H9 (cell line): ENCODE data around the gene MCAT. TPM values are rescaled to one million over a fixed set of nuclear protein-coding genes. Genes with fewer than 3 reads are reported as not detected.
A peak's percentile ranks its signal among the peaks of the same experiment; 100 is the strongest.

ENCODE experiments used
- DNase-seq: peaks from one replicate; pipeline ENCODE4 v3.0.0-alpha.2; 2017
- H2AFZ ChIP-seq: one replicate; pipeline ENCODE4 v1.6.1; 2013; ENCODE audit warnings: mild to moderate bottlenecking, low read length, control low read depth, moderate library complexity
- H2AK5ac ChIP-seq: 2 replicates; pipeline ENCODE4 v1.6.1; 2013; ENCODE audit warnings: low read length, control low read depth, mixed read lengths; ENCODE audit not compliant: insufficient read length
- H2BK120ac ChIP-seq: one replicate; pipeline ENCODE4 v1.6.1; 2013; ENCODE audit warnings: low read depth, mild to moderate bottlenecking, low read length, control low read depth, inconsistent platforms; ENCODE audit not compliant: poor library complexity, severe bottlenecking
- H2BK12ac ChIP-seq: 2 replicates; pipeline ENCODE4 v1.6.1; 2013; ENCODE audit warnings: low read length, control low read depth, mixed read lengths, low read depth; ENCODE audit not compliant: insufficient read length
- H2BK15ac ChIP-seq: 2 replicates; pipeline ENCODE4 v1.6.1; 2013; ENCODE audit warnings: low read depth, low read length, control low read depth
- H2BK20ac ChIP-seq: one replicate; pipeline ENCODE4 v1.6.1; 2013; ENCODE audit warnings: low read depth, mild to moderate bottlenecking, low read length, control low read depth, inconsistent platforms; ENCODE audit not compliant: poor library complexity, severe bottlenecking
- H2BK5ac ChIP-seq: 2 replicates; pipeline ENCODE4 v1.6.1; 2013; ENCODE audit warnings: low read length, control low read depth, mixed read lengths; ENCODE audit not compliant: insufficient read length
- H3K14ac ChIP-seq: 2 replicates; pipeline ENCODE4 v1.6.1; 2013; ENCODE audit warnings: low read length, control low read depth; ENCODE audit not compliant: insufficient read depth
- H3K18ac ChIP-seq: 2 replicates; pipeline ENCODE4 v1.6.1; 2013; ENCODE audit warnings: low read depth, mild to moderate bottlenecking, mixed read lengths, low read length, control low read depth; ENCODE audit not compliant: insufficient read length
- H3K23ac ChIP-seq: 2 replicates; pipeline ENCODE4 v1.6.1; 2013; ENCODE audit warnings: low read length, control low read depth, mixed read lengths, low read depth; ENCODE audit not compliant: insufficient read length
- H3K23me2 ChIP-seq: 2 replicates; pipeline ENCODE4 v1.6.1; 2013; ENCODE audit warnings: low read depth, mild to moderate bottlenecking, mixed read lengths, low read length, control low read depth; ENCODE audit not compliant: insufficient read length, poor library complexity, severe bottlenecking
- H3K27ac ChIP-seq: 2 replicates; pipeline ENCODE4 v1.5.1; 2013; ENCODE audit warnings: low read length, control low read depth, mixed read lengths, low read depth; ENCODE audit not compliant: insufficient read length
- H3K27me3 ChIP-seq: 2 replicates; pipeline ENCODE4 v1.6.1; 2013; ENCODE audit warnings: low read length, control low read depth, inconsistent platforms; ENCODE audit not compliant: insufficient read depth
- H3K4ac ChIP-seq: 2 replicates; pipeline ENCODE4 v1.6.1; 2013; ENCODE audit warnings: low read depth, mild to moderate bottlenecking, control low read depth, inconsistent platforms, low read length, moderate library complexity
- H3K4me1 ChIP-seq: 2 replicates; pipeline ENCODE4 v1.6.1; 2013; ENCODE audit warnings: low read length, control low read depth, inconsistent platforms; ENCODE audit not compliant: insufficient read depth
- H3K4me2 ChIP-seq: 2 replicates; pipeline ENCODE4 v1.6.1; 2013; ENCODE audit warnings: low read length, control low read depth, mixed read lengths; ENCODE audit not compliant: insufficient read length, insufficient read depth
- H3K56ac ChIP-seq: 2 replicates; pipeline ENCODE4 v1.6.1; 2013; ENCODE audit warnings: low read depth, mild to moderate bottlenecking, mixed read lengths, low read length, control low read depth; ENCODE audit not compliant: insufficient read length
- H3K79me1 ChIP-seq: 2 replicates; pipeline ENCODE4 v1.6.1; 2013; ENCODE audit warnings: low read depth, mild to moderate bottlenecking, moderate library complexity, low read length, control low read depth, inconsistent platforms; ENCODE audit not compliant: insufficient read depth, poor library complexity, severe bottlenecking
- H3K79me2 ChIP-seq: 2 replicates; pipeline ENCODE4 v1.6.1; 2013; ENCODE audit warnings: low read length, control low read depth, inconsistent platforms; ENCODE audit not compliant: insufficient read depth
- H3K9ac ChIP-seq: 2 replicates; pipeline ENCODE4 v1.6.1; 2013; ENCODE audit warnings: low read length, control low read depth, mixed read lengths; ENCODE audit not compliant: insufficient read length; ENCODE audit errors: extremely low read depth
- H3K9me3 ChIP-seq: one replicate; pipeline ENCODE4 v1.6.1; 2013; ENCODE audit warnings: low read depth, low read length, inconsistent platforms; ENCODE audit not compliant: control insufficient read depth
- H3T11ph ChIP-seq: one replicate; pipeline ENCODE4 v1.6.1; 2013; ENCODE audit warnings: mild to moderate bottlenecking, low read length, control low read depth, inconsistent platforms
- H4K20me1 ChIP-seq: one replicate; pipeline ENCODE4 v1.6.1; 2013; ENCODE audit not compliant: control insufficient read depth, insufficient read length, insufficient read depth
- H4K5ac ChIP-seq: 2 replicates; pipeline ENCODE4 v1.6.1; 2013; ENCODE audit warnings: low read depth, mild to moderate bottlenecking, mixed read lengths, low read length, control low read depth; ENCODE audit not compliant: insufficient read length
- H4K8ac ChIP-seq: replicated peaks from 2 replicates; pipeline ENCODE4 v1.6.1; 2013; ENCODE audit warnings: low read length, control low read depth, mixed read lengths, low read depth; ENCODE audit not compliant: insufficient read length
- H4K91ac ChIP-seq: 2 replicates; pipeline ENCODE4 v1.6.1; 2013; ENCODE audit warnings: low read depth, mild to moderate bottlenecking, moderate library complexity, mixed read lengths, low read length, control low read depth; ENCODE audit not compliant: insufficient read length
- H3K27ac Mint-ChIP-seq, 3 experiments: 2 replicates in 2 of 3; 3 replicates in 1 of 3; pipeline ENCODE4 v1.8.0; 2020 to 2021; ENCODE audit warnings: mixed read lengths in 3 of 3, mild to moderate bottlenecking in 1 of 3, moderate library complexity in 1 of 3
- H3K27me3 Mint-ChIP-seq: 2 replicates; pipeline ENCODE4 v1.8.0; 2021; ENCODE audit warnings: low read depth, mild to moderate bottlenecking, moderate library complexity, mixed read lengths
- H3K36me3 Mint-ChIP-seq, 3 experiments: 2 replicates in 2 of 3; 3 replicates in 1 of 3; pipeline ENCODE4 v1.8.0; 2020 to 2021; ENCODE audit warnings: low read depth in 3 of 3, mixed read lengths in 3 of 3; ENCODE audit not compliant: insufficient read depth in 1 of 3
- H3K4me1 Mint-ChIP-seq, 2 experiments: 2 replicates each; pipeline ENCODE4 v1.8.0; 2020; ENCODE audit warnings: mixed read lengths in 2 of 2
- H3K4me3 Mint-ChIP-seq, 2 experiments: 2 replicates in 1 of 2; 3 replicates in 1 of 2; pipeline ENCODE4 v1.8.0; 2020 to 2021; ENCODE audit warnings: mild to moderate bottlenecking in 2 of 2, mixed read lengths in 2 of 2, moderate library complexity in 1 of 2
- H3K9me3 Mint-ChIP-seq, 2 experiments: 2 replicates in 1 of 2; 3 replicates in 1 of 2; pipeline ENCODE4 v1.8.0; 2020; ENCODE audit warnings: mild to moderate bottlenecking in 2 of 2, mixed read lengths in 2 of 2, moderate library complexity in 1 of 2
- WGBS: extraction: QIAGEN DNeasy Blood & Tissue Kit; methylation state at CpG from one replicate; pipeline ENCODE4 v1.1.7; 2013; ENCODE audit warnings: missing lambda C conversion rate, low lambda C conversion rate, mixed read lengths; ENCODE audit not compliant: insufficient read length; ENCODE audit errors: extremely low coverage; 5-methylcytosine and 5-hydroxymethylcytosine counted together
- total RNA-seq: library from RNA; stranded (reverse); gene quantifications from 2 replicates; pipeline ENCODE4 v1.2.1, GENCODE V29; 2021
- TF ChIP-seq, protein P1 (sequence below): fragments of 200-600 bp; sonication (generic); conservative IDR thresholded peaks from 3 replicates; pipeline ENCODE4 v1.8.0; 2021; ENCODE audit warnings: antibody characterized with exemption, mild to moderate bottlenecking

Gene MCAT
- total RNA-seq, 1 experiment from 2014 or later = 20.3 TPM

DNA sequence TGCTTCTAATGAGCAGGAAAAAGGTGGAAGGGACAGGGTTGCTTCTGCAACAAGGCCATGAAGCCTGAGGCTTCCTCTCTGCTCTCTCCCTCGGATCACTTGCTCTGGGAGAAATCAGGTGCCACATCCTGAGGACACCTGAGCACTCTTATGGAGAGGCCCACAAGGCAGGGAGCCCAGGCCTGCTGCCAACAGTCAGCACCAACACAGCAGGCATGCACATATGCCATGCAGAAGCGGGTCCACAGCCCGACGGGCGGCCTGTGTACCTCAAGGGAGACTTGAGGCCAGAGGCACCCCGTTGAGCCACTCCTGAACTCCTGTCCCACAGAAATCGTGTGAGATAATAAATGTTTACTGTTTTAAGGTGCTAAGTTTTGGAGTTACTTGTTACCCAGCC, 34.3 kb upstream of the MCAT start:
- H3K9me3 Mint-ChIP-seq = no peaks in the 10 kb centered on the region
- Histone ChIP-seq H3K4me2 (no peak overlapping the region), H3K4me1 (no peaks in the 10 kb centered on the region), H3K56ac (no peak overlapping the region), H2BK20ac (no peak overlapping the region), H3K79me2 (no peaks in the 10 kb centered on the region), H3K79me1 (no peaks in the 10 kb centered on the region), H3K9ac (no peak overlapping the region), H2BK120ac (no peak overlapping the region), H2BK5ac (no peak overlapping the region), H4K5ac (no peak overlapping the region), H3K9me3 (no peaks in the 10 kb centered on the region), H3K27ac (no peak overlapping the region), H3K23me2 (no peaks in the 10 kb centered on the region), H4K8ac (no peak overlapping the region), H2AFZ (no peak overlapping the region), H3K14ac (no peak overlapping the region), H3K4ac (no peak overlapping the region), H4K20me1 (no peaks in the 10 kb centered on the region), H3K18ac (no peak overlapping the region), H2AK5ac (no peak overlapping the region), H3T11ph (no peak overlapping the region), H2BK15ac (no peak overlapping the region), H2BK12ac (no peak overlapping the region), H3K23ac (no peak overlapping the region), H4K91ac (no peak overlapping the region), H3K27me3 (no peaks in the 10 kb centered on the region)
- peaks cover 39 to 75% (median 62%) of the 10 kb centered on the region in 3 experiments for H3K36me3 Mint-ChIP-seq
- TF ChIP-seq, protein P1, sequence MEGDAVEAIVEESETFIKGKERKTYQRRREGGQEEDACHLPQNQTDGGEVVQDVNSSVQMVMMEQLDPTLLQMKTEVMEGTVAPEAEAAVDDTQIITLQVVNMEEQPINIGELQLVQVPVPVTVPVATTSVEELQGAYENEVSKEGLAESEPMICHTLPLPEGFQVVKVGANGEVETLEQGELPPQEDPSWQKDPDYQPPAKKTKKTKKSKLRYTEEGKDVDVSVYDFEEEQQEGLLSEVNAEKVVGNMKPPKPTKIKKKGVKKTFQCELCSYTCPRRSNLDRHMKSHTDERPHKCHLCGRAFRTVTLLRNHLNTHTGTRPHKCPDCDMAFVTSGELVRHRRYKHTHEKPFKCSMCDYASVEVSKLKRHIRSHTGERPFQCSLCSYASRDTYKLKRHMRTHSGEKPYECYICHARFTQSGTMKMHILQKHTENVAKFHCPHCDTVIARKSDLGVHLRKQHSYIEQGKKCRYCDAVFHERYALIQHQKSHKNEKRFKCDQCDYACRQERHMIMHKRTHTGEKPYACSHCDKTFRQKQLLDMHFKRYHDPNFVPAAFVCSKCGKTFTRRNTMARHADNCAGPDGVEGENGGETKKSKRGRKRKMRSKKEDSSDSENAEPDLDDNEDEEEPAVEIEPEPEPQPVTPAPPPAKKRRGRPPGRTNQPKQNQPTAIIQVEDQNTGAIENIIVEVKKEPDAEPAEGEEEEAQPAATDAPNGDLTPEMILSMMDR = no peak
- H3K27me3 Mint-ChIP-seq = no peaks in the 10 kb centered on the region
- H3K4me1 Mint-ChIP-seq = no peaks in the 10 kb centered on the region
- H3K27ac Mint-ChIP-seq = peak overlapping the region in 1 of 3 experiments; percentile 52; a peak in 1 of 7 replicates
- no peak overlapping the region for H3K4me3 Mint-ChIP-seq
- no CpG with 5 or more reads among the region's 7 CpGs for WGBS
- no peak for DNase-seq
